Mucosa of rectum (tissue), 2 donors: ENCODE data around the gene C2CD3.

Experiments
- H3K27ac ChIP-seq, 2 donors: one replicate each; pipeline ENCODE4 v1.7.0; 2013; ENCODE audit warnings: inconsistent platforms in 2 of 2, low read depth in 2 of 2, low read length in 2 of 2
- H3K27me3 ChIP-seq, 2 donors: one replicate each; pipeline ENCODE4 v1.7.0; 2013; ENCODE audit warnings: low read length in 2 of 2; ENCODE audit not compliant: control insufficient read depth in 2 of 2, insufficient read depth in 2 of 2
- H3K36me3 ChIP-seq, 2 donors: one replicate each; pipeline ENCODE4 v1.7.0; 2013; ENCODE audit warnings: low read length in 2 of 2; ENCODE audit not compliant: control insufficient read depth in 2 of 2, insufficient read depth in 2 of 2
- H3K4me1 ChIP-seq, 2 donors: one replicate each; pipeline ENCODE4 v1.7.0; 2013; ENCODE audit warnings: low read length in 2 of 2, mild to moderate bottlenecking in 1 of 2; ENCODE audit not compliant: control insufficient read depth in 2 of 2, insufficient read depth in 2 of 2
- H3K4me3 ChIP-seq, 2 donors: one replicate each; pipeline ENCODE4 v1.7.0; 2013; ENCODE audit warnings: low read length in 2 of 2
- H3K9ac ChIP-seq, 2 donors: one replicate each; pipeline ENCODE4 v1.7.0; 2013; ENCODE audit warnings: low read length in 2 of 2, low read depth in 1 of 2, mild to moderate bottlenecking in 1 of 2
- H3K9me3 ChIP-seq, 2 donors: one replicate each; pipeline ENCODE4 v1.7.0; 2013; ENCODE audit warnings: low read length in 2 of 2; ENCODE audit not compliant: control insufficient read depth in 2 of 2
- donor health status: healthy.
- donor health status: Normal muscosa, but diverticular disease.

The C2CD3 gene

DNA sequence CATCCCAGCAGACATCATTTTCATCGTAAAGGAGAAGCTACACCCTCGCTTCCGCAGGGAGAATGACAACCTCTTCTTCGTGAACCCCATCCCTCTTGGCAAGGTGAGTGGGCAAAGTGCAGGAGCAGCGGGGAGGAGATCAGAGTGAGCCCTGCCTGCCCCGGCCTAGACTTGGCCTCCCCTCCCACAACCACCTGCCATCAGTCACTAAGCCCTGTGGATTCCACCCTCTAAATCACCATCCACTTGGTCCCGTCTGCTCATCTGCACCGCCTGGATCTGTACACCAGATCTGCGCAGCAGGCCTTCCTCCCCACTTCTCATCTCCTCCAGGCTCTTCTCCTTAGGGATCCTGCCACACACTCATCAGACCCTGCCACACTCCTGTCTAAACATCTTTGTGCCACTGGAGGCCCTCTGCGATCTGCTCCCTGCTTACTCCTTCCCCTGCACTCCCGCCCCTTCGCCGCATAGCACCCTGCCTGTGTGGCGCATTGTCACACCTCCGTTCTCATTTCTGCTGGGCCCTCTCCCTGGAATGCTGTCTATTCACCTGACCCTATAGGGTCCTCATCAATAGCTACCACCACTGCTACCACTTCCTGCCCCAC lies 202.3 kb downstream of the C2CD3 start:
- Histone ChIP-seq H3K9ac (no peak overlapping the region), H3K4me3 (no peak overlapping the region), H3K4me1 (peaks cover 8 to 12% of the 10 kb centered on the region in 2 donors), H3K27ac (no peak overlapping the region), H3K27me3 (peaks cover 0 to 2% of the 10 kb centered on the region in 2 donors), H3K9me3 (no peaks in the 10 kb centered on the region), H3K36me3 (no peaks in the 10 kb centered on the region)

GRCh38 chr11:73965764-73966121 lies 205.1 kb downstream of the C2CD3 start:
- peaks cover 0 to 3% of the 10 kb centered on the region in 2 donors for H3K4me1 ChIP-seq
- no peaks in the 10 kb centered on the region for H3K9me3 ChIP-seq
- H3K27me3 ChIP-seq: peaks cover 0 to 2% of the 10 kb centered on the region in 2 donors
- no peak overlapping the region for H3K4me3 ChIP-seq
- no peak overlapping the region for H3K27ac ChIP-seq
- H3K36me3 ChIP-seq: no peaks in the 10 kb centered on the region
- H3K9ac ChIP-seq: no peak overlapping the region

- Histone ChIP-seq H3K27ac (no peak overlapping the region), H3K9me3 (no peaks in the 10 kb centered on the region), H3K27me3 (peaks cover 0 to 2% of the 10 kb centered on the region in 2 donors), H3K4me3 (no peak overlapping the region), H3K4me1 (peaks cover 0 to 3% of the 10 kb centered on the region in 2 donors), H3K36me3 (no peaks in the 10 kb centered on the region), H3K9ac (no peak overlapping the region)
Observed at GRCh38 chr11:73965076-73965763, 205.6 kb downstream of the C2CD3 start.

- Histone ChIP-seq H3K9me3 (no peaks in the 10 kb centered on the region), H3K27me3 (peaks cover 0 to 2% of the 10 kb centered on the region in 2 donors), H3K9ac (no peak overlapping the region), H3K27ac (no peak overlapping the region), H3K4me3 (no peak overlapping the region), H3K4me1 (peaks cover 0 to 3% of the 10 kb centered on the region in 2 donors), H3K36me3 (no peaks in the 10 kb centered on the region)
Observed at GRCh38 chr11:73963861-73964260, 206.9 kb downstream of the C2CD3 start.
